GOT3 (cell line): Measurements from ENCODE around the gene RNASE8.

Source experiments
- DNase-seq: peaks from one replicate; lab custom pipeline; 2025; ENCODE audit warnings: mixed read lengths; lab: John Stamatoyannopoulos, UW

RNASE8 gene

DNA sequence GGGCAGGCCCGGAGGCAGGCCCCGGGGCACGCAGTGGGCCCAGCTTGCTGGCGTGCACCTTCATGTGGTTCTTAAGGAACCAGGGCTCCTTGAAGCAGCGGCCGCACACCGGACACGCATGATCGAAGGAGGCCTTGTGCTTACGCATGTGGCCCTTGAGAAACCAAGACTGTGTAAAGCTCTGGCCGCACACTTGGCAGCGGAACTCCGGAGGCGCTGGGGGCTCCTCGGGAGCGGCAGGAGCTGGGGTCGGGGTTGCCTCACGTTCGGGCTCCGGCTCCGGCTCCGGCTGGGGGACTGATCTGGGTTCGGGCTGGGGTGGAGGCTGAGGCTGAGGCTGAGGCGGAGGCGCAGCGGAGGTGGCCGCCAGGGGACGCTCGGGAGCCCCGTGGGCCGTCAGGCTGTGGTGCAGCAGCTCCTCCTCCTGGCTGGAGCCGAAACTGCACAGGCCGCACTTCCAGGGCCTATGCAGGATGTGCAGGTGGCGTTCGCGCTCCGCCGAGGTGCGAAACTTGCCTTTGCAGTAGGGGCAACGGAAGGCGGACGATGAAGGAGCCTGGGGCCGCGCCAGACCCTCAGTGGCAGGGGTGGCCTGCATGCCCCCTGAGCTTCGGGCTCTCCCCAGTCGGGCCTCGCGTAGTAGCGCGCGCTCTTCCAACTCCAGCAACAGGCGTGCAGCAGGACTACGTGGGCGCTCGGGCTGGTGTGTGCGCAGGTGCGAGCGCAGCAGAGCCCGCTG, 34.8 kb downstream of the RNASE8 start:
- no peak for DNase-seq

DNA sequence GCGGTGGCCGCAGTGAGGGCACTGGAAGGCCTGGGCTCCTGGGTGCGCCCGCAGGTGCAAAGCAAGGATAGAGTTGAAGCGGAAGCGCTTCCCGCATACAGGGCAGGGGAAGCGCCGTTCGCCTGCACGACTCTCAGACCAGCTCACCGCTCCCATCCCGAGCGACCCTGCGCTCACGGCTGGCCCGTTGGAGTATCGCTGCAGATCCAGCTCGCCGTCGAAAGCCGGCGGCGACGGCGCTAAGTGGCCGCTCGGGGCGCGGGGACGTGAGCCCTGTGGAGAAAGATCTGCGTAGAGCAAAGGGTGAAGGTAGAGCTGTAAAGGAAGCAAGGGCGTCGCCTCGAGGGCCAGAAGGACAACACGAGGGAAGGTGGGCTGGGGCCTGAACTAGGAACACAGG, 35.4 kb downstream of the RNASE8 start:
- DNase-seq: no peak

DNA sequence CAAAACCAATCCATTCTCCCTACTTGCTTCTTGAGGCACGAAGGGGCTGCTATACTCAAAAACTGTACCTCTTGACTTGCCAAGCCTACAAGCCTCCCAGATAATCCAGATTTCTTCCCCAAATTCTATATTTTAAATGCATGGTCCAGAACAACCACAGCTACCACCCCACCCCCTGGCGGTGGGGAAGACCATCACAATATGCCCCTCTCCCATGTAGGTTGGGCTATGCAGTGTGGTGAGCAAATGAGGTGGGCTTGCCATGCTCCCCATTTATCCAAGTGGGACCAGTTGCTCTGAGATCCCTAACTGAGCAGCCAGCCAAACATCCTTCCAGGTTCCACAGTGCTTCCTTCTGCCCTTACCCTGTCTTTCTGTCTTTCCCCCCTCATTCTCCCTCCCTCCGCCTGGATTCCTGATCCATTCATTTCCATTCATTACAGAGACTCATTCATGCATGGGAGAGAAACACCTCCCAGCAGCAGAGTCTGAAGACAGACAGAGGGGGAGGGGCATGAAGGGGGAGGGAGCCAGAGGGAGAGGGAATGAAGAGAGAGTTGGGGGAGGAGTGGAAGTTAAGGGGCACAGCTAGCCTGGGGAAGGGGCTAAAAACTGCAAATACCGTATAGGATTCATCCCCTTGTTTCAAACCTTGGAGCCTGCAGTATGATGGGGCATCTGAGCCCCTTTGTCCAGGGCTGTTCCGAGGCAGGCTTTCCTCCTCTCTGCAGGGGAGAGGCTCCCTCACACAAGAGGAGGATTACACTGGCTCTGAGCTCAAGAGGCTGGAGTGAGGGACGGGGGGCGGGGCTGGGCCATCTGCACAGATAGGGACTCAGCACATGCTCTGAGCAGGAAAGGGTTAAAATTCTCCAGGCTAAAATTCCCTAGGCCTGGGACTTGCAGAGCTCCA, 36.4 kb downstream of the RNASE8 start:
- no peak for DNase-seq

DNA sequence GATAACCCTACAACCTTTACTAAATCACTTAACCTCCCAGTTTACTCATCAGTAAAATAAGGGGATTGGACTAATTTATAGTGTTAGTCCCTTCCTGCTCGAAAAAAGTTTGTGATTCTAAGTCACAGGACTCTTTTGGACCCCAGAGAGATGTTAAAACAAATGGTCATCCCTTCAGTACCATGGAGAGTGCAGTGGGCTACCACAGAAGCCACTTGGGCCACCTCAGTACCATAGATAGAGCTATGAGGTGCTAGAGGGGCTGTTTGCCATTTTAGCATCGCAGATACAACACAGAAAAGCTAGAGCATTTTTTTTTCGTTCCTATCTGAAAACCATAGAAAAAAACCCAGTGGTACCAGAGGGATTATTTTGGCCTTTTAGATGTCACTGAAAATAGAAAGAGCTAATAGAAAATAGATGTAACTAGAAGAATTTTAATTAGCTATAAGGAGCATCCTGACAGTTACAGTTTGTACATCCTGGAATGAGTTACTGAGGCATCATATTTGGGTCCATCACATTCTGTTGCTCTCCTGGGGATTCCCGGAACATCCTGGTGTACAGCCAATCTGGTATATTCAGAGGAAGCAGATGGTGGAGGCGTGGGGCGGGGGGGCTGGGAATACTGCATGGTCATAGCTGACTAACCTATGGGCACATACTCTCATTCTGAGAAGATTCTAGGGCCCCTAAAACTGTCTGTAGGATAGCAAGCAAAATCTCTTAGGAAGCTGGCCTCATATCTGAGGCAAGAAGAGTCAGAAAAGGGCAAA, 38.0 kb downstream of the RNASE8 start:
- DNase-seq: no peak

DNA sequence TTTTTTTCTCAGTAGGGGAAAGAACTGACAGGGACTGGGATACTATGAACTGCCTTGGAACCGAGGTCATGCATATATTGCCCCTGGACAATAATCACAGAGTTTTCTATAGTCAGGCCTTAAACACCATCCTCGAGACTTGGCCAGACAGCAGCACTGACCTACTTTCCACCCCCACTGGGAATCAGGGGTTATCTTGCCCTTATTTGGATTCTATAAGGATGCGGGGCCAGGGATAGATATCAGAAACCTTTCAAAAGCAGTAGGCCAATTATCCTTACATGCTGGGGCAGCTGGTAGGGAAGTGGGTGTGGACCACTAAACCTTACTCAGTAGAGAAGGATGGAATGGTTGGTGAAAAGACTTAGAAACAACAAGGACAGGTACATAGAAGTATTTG, 38.8 kb downstream of the RNASE8 start:
- no peak for DNase-seq

DNA sequence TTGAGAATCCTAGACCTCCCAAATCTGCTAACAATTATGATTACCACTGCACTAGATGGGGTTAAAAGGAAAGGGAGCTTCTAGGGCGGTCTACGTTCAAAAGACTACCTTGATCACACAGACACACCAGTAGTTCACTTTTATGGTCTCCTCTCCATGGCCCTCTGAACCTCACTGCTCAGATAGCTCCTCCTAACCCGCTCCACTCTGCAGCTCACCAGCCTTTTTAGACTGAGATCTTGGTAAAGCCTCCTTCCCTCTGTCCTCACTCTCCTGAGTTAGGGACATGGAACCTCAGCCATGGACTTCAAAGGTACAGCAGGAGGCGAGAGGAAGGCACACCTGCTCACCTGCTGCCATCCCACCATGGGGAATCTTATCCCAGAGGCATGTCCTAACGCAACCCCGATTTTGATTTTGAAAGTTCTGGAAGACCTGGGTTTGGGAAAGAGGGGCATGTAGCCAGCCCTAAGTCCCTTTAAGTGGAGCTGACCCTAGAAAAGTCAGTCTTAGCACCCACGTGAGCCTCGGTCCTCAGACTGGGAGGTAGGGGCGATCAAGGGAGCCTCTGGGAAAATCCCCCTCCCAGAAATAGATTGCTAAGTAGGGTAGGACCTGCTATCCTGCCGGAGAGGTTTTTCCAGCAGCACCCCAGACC, 39.5 kb downstream of the RNASE8 start:
- no peak for DNase-seq

DNA sequence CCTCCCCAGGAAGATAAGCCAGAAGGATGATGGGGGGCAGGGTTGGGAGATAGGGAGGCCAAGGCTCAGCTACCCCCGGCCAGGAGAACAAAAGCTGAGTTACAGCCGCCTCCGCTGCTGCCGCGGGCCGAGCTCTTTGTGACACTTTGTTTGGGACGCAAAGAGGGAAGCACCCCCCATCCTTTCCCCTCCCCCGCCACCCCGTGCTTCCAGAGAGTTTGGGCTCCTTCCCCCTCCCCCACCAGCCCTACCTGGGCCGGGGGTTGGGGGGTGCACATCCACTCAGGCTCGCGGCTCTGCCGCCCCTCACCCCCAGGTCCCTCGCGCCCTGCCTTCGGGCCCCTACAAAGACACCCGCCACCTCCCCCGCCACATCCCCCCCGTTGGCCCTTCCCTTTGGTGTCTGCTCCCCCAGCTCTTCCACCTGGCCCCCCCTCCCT, 40.0 kb downstream of the RNASE8 start:
- no peak for DNase-seq

DNA sequence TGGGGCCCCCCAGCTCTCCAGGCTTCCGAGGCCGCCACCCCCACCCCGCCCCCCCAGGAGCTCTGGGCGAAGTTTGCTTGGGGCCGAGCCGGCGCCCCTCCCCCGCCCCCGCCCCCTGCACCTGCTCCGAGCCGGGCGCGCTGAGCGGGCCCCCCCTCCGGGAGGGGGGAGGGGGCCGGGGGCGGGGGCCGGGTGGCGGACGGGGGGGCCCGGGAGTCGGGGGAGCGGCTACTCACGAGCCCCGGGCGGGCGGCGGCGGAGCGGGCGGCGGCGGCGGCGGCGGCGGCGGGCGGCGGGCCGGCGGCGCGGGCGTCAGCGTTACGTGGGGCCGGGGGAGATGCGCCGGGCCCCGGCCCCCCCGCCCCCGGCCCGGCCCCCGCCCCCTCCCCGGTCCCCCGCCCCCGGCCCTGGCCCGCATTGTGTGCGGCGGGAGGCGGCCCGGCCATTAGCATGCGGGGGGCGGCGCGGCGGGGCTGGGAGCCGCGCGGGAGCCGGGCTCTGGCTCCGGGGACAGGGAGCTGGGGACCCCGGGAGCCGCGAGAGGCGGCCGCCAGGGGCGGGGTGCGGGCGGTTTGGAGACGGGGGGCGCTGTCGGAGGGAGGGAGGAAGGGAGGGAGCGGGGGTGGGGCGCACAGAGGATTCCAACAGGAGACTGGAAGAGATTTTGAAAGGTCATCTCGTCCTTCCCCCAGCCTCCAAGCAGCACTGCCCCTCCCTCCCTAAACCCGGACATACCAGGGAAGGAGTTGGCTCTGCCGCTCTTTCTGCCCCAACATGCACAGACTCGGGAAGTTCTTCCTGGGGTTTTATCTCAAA, 40.7 kb downstream of the RNASE8 start, which contains the start of gene ZNF219:
TSS of gene ZNF219 (minus strand) at position 580 of the 816 bp plus-strand sequence. CDS start 5,064 bp downstream, outside the sequence.
- DNase-seq: no peak

DNA sequence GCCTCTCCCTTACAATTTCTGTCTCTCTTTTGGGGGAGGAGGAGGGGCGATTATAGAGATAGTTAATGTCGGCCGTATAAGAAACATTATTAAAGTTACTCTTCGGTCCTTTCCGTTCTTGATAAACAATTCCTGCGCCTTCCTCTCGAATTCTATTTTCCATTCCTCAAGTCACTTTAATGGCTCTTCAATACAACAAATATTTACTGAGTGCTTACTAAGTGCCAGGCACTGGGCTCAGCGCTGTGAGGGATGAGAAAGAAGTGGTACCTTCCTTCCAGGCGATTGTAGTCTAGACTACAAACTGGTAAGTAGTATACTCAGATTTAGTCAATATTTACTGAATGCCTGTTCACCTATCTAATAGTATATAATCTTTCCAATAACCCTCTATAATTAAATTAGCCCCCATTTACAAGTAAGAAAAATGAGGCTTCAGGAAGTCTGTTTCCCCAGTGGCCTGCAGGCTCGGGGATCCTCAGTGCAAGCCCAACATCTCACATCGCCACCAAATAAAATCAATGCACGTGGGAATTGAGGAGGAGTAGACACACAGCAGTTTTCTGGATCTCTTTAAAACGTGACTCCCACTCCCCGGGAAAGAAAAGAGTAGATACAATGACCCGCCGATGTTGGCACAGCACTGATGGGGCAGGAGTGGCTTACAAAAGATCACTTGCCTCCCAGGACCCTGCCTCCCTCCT, 41.4 kb downstream of the RNASE8 start:
- no peak for DNase-seq

DNA sequence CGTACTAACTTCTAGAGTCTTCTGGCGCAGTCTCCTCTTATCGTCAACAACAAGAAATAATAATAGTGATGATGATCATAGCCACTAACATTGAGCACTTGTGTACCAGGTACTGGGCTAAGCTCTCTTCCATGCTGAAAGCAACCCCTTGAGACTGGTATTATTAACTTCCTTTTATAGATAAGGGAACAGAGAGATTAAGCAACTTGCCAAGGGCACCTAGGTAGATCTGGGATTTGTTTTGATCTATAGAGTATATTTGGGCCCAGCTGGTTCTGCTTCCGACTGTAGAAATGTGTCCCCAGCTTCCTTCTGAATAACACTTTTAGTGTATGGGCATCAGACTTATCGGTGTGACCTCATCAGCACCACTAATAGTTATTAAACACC, 42.0 kb downstream of the RNASE8 start:
- DNase-seq: no peak

DNA sequence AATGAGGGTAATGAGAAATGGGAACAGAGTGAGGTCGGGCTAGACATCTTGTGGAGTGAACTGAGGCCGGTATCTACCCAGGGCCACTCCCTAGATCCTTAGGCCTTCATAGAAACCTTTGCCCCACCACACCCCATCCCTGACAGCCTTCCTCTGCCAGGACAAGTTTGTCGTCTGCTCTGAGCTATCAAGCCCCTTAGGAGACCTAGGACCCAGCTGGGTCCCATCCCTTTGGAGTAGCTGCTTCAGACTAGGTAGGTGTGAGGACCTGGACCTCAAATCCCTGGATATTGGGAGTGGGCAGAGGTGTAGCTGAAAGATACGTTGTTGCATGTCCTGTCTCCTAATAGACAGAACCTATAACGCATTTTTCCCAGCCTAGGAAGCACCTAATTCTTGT, 43.3 kb downstream of the RNASE8 start, which contains the start of gene TMEM253:
TSS of gene TMEM253 (plus strand) at position 136 of the 400 bp plus-strand sequence. CDS start 278 bp downstream, outside the sequence.
- DNase-seq: no peak

DNA sequence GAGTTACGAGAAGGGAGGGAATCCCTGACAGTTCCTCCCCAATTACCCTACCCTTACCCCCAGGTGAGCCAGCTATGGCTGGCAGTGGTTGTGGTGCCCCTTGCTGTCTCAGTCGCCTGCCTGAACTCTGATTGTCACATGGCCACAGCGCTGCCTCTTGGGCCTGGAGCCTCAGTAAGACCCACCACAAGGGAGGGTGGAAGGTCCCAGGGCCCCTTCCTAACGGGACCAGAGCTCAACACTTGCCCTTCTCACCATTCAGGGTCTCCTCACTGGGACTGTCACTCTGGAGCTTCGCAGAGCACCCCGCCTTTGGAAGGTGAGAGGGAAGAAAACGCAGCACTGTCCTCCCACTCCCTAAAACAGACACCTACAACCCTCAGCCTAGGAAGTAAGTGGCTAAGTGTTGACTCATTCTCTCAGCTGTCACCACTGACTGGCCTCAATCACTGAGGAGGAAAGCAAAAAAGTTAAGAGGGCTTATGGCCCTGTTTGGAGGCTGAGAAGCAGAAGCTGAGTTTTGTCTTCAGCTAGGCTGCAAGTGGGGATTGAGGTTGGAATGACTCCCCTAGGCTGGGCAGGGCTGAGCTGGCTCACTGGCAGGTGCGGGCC, 44.3 kb downstream of the RNASE8 start:
- DNase-seq: no peak

DNA sequence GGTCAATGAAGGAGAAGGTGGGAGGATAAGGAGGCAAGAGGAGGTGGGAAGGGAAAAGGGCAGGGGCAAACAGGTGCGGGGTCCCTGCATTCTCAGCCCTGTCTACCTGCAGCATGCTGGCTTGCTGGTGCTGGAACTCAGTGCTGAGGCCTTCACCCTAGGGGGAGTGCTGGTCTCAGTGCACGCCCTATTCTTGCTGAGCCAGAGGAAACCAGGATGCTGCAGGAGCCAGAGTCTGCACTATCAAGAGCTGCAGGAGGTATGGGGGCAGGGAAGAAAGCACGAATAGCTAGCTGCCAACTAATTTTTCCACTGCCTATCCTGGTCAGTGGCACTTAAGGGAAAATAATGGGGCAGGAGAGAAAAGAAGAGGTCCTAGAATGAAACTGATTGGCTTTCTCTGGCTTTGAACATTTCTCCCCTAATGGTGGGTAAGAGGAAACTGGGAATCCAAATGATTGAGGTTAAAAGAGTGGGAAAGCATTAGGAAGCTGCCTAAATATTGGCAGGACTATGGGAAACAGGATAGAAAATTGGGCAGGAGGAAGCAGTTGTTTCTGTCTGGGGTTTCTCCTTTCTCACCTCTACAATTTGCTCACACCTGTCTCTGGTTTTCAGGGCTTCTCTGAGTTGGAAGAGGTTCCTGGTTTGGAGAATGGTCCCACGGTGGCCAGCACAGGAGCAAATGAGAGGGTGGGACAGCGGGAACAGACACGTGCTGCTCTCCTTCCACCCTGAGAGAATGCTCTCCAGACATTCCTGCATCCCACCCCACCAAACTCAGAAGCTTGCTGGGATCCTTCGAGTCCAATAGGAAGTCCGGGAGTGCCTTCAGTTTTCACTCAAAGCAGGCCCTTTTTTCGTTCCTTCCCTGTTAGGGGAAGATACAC, 45.1 kb downstream of the RNASE8 start:
- no peak for DNase-seq

DNA sequence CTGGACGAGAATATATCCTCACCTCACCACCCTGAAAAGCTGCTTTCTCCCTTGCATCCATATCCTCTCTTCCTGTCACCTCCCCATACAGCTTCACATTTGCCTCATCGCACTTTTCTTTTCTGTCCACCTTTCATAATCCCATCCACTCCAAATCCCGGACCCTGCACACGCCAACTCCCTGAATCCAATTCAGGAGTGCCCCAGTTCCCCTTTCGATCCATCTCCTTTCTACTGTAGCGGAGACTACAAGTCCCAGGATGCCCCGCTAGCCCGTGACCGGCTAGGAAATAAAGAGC, 45.7 kb downstream of the RNASE8 start:
- no peak for DNase-seq

DNA sequence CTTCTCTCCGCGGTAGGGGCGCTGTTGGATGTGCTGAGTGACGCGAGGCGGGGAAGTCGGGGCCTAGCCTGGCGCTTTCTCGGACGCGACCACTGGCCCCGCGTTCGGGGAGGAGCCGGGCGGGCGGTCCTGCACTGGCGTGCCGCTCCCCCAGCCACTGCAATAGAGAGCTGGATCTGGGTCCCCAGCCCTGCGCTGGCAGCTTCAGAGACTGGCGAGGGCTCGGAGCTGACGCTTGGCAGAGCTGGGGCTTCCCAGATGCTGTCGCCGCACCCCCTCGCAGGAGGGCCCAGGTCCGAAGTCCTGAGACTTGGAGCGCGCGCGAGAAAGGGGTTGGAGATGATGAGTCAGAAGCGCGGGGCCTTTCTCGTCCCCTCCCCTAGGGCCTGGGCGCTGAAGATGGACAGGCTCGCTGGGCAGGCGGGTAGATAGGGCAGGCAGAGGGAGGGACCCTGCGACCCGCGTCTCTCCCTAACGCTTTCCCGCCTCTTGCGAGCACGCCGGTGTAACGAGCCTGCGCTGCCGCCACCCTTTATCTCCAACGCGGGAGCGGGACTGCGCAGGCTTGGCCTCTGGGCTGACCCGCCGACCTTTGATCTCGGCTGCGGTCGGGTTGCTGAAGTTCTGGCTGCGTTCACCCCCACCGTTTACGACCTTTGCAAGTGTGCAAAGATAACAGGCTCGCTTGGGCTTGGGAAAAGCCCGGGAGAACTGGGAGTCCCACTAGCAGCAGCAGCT, 46.3 kb downstream of the RNASE8 start:
- DNase-seq: peak; percentile 84

DNA sequence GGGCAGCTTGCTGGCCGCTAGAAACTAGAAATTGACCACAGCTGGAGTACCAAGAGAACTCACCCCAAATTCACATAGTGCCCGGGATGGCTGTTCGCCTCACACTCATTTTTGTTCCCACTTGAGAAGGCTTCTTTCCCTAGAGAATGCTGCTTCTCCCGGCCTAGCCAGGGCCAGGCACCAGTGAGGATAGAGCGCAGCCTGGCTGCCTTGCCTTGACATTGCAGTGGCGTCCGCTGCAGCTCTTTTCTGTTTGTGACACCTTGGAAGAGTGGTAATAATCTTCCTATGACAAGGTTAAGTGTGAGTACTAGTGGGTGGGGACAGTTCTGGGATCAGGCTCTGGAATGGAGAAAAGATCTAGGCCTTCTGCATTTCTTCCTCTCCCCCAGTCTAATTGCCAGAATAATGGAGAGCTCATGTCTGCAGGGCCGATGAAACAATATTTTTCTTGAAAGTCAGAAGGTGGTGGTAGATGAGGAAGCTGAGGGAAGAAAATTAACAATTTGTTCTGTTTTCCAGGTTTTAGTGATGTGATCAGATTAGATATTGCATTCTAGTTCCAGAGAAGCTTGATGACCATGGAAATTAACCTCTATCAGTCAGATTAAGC, 46.9 kb downstream of the RNASE8 start:
- no peak for DNase-seq

DNA sequence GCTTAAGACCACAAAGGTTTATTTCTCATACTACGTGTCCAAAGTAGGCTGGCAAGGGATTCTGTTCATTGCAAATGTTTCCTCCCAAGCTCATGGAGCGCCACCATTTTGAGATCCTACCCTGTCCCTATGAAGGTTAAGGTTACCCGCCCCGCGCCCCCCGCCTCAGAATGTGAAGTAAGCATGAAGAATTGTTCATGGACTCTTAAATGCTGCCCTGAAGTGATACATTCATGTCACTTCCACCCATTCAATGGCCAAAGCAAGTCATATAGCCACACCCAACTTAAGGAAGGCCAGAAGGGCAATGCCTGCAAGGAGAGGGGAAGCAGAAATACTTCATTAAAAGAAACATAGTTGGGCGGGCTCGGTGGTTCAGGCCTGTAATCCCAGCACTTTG, 47.5 kb downstream of the RNASE8 start:
- no peak for DNase-seq

DNA sequence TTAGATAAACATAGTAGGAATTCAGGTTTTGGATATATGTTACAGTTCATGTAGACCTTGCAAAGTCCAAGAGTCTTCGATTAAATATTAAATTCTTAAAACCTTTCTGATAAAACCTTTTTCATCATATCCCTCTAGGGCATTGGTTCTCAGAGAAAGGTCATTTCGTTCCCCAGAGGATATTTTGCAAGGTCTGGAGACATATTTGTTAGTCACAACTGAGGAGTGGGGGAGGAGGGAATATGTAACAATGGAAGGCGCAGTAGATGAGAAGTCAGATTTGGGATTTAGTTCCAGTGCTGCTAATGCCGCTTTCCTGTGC, 48.5 kb downstream of the RNASE8 start:
- no peak for DNase-seq
